ENCODE data around the gene CHP2.
"Not testable (repeated sequence)": the region's sequence is repeated elsewhere in the genome, so short reads cannot be mapped to it uniquely, and the experiment has no call there.

The CHP2 gene

DNA sequence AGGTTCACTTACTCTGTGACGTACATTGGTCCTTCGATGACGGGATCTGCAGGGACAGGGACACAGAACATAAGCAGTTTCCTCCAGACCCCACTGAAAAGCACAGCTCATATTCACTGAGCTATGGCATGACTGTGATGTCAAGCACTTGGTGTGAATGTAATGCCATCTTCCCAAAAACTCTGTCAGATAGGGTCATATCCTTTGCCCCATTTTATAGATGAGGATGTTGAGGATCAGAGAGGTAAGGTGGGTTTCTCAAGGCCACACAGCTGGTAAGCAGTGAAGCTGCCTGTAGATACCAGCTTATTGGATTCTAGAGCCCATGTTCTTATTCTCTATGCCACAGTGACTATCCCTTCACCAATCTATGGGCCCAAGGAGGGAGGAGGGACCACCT lies 44.3 kb upstream of the CHP2 start:
- TF ChIP-seq, protein P1, sequence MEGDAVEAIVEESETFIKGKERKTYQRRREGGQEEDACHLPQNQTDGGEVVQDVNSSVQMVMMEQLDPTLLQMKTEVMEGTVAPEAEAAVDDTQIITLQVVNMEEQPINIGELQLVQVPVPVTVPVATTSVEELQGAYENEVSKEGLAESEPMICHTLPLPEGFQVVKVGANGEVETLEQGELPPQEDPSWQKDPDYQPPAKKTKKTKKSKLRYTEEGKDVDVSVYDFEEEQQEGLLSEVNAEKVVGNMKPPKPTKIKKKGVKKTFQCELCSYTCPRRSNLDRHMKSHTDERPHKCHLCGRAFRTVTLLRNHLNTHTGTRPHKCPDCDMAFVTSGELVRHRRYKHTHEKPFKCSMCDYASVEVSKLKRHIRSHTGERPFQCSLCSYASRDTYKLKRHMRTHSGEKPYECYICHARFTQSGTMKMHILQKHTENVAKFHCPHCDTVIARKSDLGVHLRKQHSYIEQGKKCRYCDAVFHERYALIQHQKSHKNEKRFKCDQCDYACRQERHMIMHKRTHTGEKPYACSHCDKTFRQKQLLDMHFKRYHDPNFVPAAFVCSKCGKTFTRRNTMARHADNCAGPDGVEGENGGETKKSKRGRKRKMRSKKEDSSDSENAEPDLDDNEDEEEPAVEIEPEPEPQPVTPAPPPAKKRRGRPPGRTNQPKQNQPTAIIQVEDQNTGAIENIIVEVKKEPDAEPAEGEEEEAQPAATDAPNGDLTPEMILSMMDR (IDR thresholded peaks at IDR 0.05; ENCODE audit: low read depth, low read length) = no peak
- DNase-seq = no peak
- no peaks in the 10 kb centered on the region for H3K36me3 ChIP-seq
- H3K27ac ChIP-seq = no peak overlapping the region
- peaks cover 13% of the 10 kb centered on the region for H3K9me3 ChIP-seq (ENCODE audit: severe bottlenecking)
- no peaks in the 10 kb centered on the region for H3K27me3 ChIP-seq (ENCODE audit: insufficient read depth, low read depth, severe bottlenecking)
- H3K4me3 ChIP-seq (ENCODE audit: low read depth, low read length) = no peak overlapping the region

- no peaks in the 10 kb centered on the region for H3K27me3 ChIP-seq (ENCODE audit: insufficient read depth, low read depth, severe bottlenecking)
- DNase-seq = no peak
- H3K27ac ChIP-seq = no peak overlapping the region
- H3K36me3 ChIP-seq = no peaks in the 10 kb centered on the region
- TF ChIP-seq, protein P1 (IDR thresholded peaks at IDR 0.05; ENCODE audit: low read depth, low read length) = no peak
- no peak overlapping the region for H3K4me3 ChIP-seq (ENCODE audit: low read depth, low read length)
- peaks cover 13% of the 10 kb centered on the region for H3K9me3 ChIP-seq (ENCODE audit: severe bottlenecking)
These were observed 43.0 kb upstream of the CHP2 start for GRCh38 chr16:23711785-23712184.

GRCh38 chr16:23712976-23713375 lies 41.9 kb upstream of the CHP2 start, which contains the start of gene ERN2:
ERN2 (minus strand) TSS chr16:23713222; CDS start chr16:23713187, 35 bp downstream.
- H3K27ac ChIP-seq = no peak within 1 kb of the TSS
- DNase-seq = no peak
- H3K27me3 ChIP-seq (ENCODE audit: insufficient read depth, low read depth, severe bottlenecking) = no peaks in the 10 kb centered on the region
- TF ChIP-seq, protein P1 (IDR thresholded peaks at IDR 0.05; ENCODE audit: low read depth, low read length) = no peak
- H3K9me3 ChIP-seq (ENCODE audit: severe bottlenecking) = peaks cover 13% of the 10 kb centered on the region
- H3K36me3 ChIP-seq = no peaks in the 10 kb centered on the region
- no peak within 1 kb of the TSS for H3K4me3 ChIP-seq (ENCODE audit: low read depth, low read length)

DNA sequence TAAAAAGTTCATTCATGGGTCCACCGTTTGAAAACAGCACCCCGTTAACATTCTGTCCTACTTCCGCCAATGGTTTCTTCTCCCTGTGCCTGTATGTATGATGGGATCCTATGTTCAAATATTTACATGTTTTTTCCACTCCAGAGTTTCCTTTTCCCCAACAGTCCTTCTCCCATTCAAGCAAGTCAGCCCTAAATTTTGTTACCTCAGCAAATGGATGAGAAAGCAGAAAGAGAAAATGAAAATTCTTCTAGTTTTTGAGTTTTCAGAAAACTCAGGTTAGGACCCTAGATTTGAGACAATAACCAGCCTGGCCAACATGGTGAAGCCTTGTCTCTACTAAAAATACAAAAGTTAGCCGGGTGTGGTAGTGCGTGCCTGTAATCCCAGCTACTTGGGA lies 38.3 kb upstream of the CHP2 start:
- TF ChIP-seq, protein P1 (IDR thresholded peaks at IDR 0.05; ENCODE audit: low read depth, low read length) = no peak
- no peak overlapping the region for H3K4me3 ChIP-seq (ENCODE audit: low read depth, low read length)
- H3K27ac ChIP-seq = no peak overlapping the region
- no peak for DNase-seq
- H3K27me3 ChIP-seq (ENCODE audit: insufficient read depth, low read depth, severe bottlenecking) = no peaks in the 10 kb centered on the region
- no peaks in the 10 kb centered on the region for H3K9me3 ChIP-seq (ENCODE audit: severe bottlenecking)
- H3K36me3 ChIP-seq = no peaks in the 10 kb centered on the region

GRCh38 chr16:23722613-23723240 lies 32.1 kb upstream of the CHP2 start:
- not testable (repeated sequence) for H3K36me3 ChIP-seq; H3K27me3 ChIP-seq (ENCODE audit: insufficient read depth, low read depth, severe bottlenecking); H3K27ac ChIP-seq; H3K4me3 ChIP-seq (ENCODE audit: low read depth, low read length); H3K9me3 ChIP-seq (ENCODE audit: severe bottlenecking); DNase-seq

GRCh38 chr16:23724096-23724784 lies 30.6 kb upstream of the CHP2 start:
- Histone ChIP-seq H3K36me3 (no peaks in the 10 kb centered on the region), H3K27me3 (ENCODE audit: insufficient read depth, low read depth, severe bottlenecking) (no peaks in the 10 kb centered on the region), H3K9me3 (ENCODE audit: severe bottlenecking) (no peaks in the 10 kb centered on the region), H3K4me3 (ENCODE audit: low read depth, low read length) (no peak overlapping the region), H3K27ac (no peak overlapping the region)
- TF ChIP-seq, protein P1 (IDR thresholded peaks at IDR 0.05; ENCODE audit: low read depth, low read length) = no peak
- no peak for DNase-seq

All from WERI-Rb-1 (cell line).